K562 (cell line): ENCODE measurements around the gene EIF1B. TPM values are rescaled to one million over a fixed set of nuclear protein-coding genes. Genes with fewer than 3 reads are reported as not detected.
A peak's percentile ranks its signal among the peaks of the same experiment; 100 is the strongest.

ENCODE experiments used
- ATAC-seq: fragments of 200-7000 bp; cut with Tn5 transposase; 3 replicates; pipeline ENCODE4 v1.9.1; 2020; ENCODE audit warnings: moderate library complexity
- BruUV-seq: library from RNA; stranded (reverse); fragments of 400-500 nt; replicated peaks from 2 replicates; lab custom pipeline; 2021; lab: Mats Ljungman, UMichigan
- CTCF ChIA-PET: fragments of 300-600 bp; formaldehyde crosslinking; extraction: SDS; loops from one replicate; lab custom pipeline; 2021; ENCODE audit warnings: low intra/inter-chr PET ratio; lab: Yijun Ruan, JAX
- POLR2A ChIA-PET: fragments of 300-600, 350-650 bp; sonication (Branson Sonifier 250); formaldehyde crosslinking; extraction: SDS; loops from one replicate; lab custom pipeline; 2021; ENCODE audit warnings: antibody characterized with exemption, inconsistent platforms; lab: Yijun Ruan, JAX
- DNase-seq, 4 experiments: peaks; one replicate each; pipeline versions ENCODE4 v3.0.0 to v3.0.0-alpha.2; 2011 to 2018; ENCODE audit warnings: low spot score in 3 of 4, mixed read lengths in 3 of 4; ENCODE audit errors: extremely low read depth in 1 of 4
- FAIRE-seq: peaks from 2 replicates; lab custom pipeline; 2011; peaks lifted over from hg19 to GRCh38; lab: Jason Lieb, UNC
- H2AFZ ChIP-seq: 2 replicates; pipeline ENCODE4 v1.6.0; 2011; ENCODE audit warnings: low read depth, low read length, control low read depth, inconsistent platforms
- H3K27ac ChIP-seq: fragments of 200-600 bp; 3 replicates; pipeline ENCODE4 v1.8.0; 2011; ENCODE audit warnings: low read depth, mild to moderate bottlenecking, control low read depth, inconsistent platforms, low read length, moderate library complexity, mixed read lengths; ENCODE audit errors: extremely low read depth
- H3K27me3 ChIP-seq, 2 experiments: fragments of 300-600 bp in 1 of 2; 2 replicates in 1 of 2; 3 replicates in 1 of 2; pipeline versions ENCODE4 v1.6.0 to v1.8.0; 2011; ENCODE audit warnings: inconsistent platforms in 2 of 2, low read length in 2 of 2, mild to moderate bottlenecking in 1 of 2, mixed read lengths in 1 of 2, moderate library complexity in 1 of 2; ENCODE audit not compliant: control insufficient read depth in 2 of 2, insufficient read depth in 2 of 2
- H3K36me3 ChIP-seq: fragments of 300-600 bp; 3 replicates; pipeline ENCODE4 v1.8.0; 2011; ENCODE audit warnings: mild to moderate bottlenecking, low read length, inconsistent platforms; ENCODE audit not compliant: control insufficient read depth, insufficient read depth
- H3K4me1 ChIP-seq, 2 experiments: fragments of 200-600 bp in 1 of 2; replicated peaks in 1 of 2; 2 replicates in 1 of 2; 3 replicates in 1 of 2; pipeline versions ENCODE4 v1.5.1 to v1.8.0; 2011; ENCODE audit warnings: inconsistent platforms in 2 of 2, low read length in 2 of 2, mild to moderate bottlenecking in 1 of 2, mixed read lengths in 1 of 2, moderate library complexity in 1 of 2; ENCODE audit not compliant: control insufficient read depth in 2 of 2, insufficient read depth in 2 of 2
- H3K4me2 ChIP-seq: 2 replicates; pipeline ENCODE4 v1.6.1; 2011; ENCODE audit warnings: low read length, control low read depth, inconsistent platforms, mixed read lengths; ENCODE audit not compliant: insufficient read depth
- H3K4me3 ChIP-seq: fragments of 200-600 bp; sonication (generic), shearing (Covaris generic); 2 replicates; pipeline ENCODE4 v1.5.1; 2016; ENCODE audit warnings: control low read depth, inconsistent platforms
- H3K79me2 ChIP-seq: fragments of 200-600 bp; 3 replicates; pipeline ENCODE4 v1.8.0; 2011; ENCODE audit warnings: low read length, inconsistent platforms; ENCODE audit not compliant: control insufficient read depth, insufficient read depth
- H3K9ac ChIP-seq, 2 experiments: 2 replicates each; pipeline versions ENCODE4 v1.6.0 to v1.6.1; 2011; ENCODE audit warnings: low read depth in 2 of 2, low read length in 2 of 2, control low read depth in 1 of 2, inconsistent platforms in 1 of 2, mild to moderate bottlenecking in 1 of 2, mixed read lengths in 1 of 2; ENCODE audit not compliant: insufficient read depth in 1 of 2
- H3K9me1 ChIP-seq: one replicate; pipeline ENCODE4 v1.6.0; 2011; ENCODE audit warnings: inconsistent platforms, mild to moderate bottlenecking, low read length, moderate library complexity; ENCODE audit not compliant: control insufficient read depth, insufficient read depth
- H3K9me3 ChIP-seq: replicated peaks from 2 replicates; pipeline ENCODE4 v1.5.1; 2011; ENCODE audit warnings: low read depth, low read length, inconsistent platforms; ENCODE audit not compliant: control insufficient read depth, insufficient read depth
- H4K20me1 ChIP-seq: replicated peaks from 2 replicates; pipeline ENCODE4 v1.6.1; 2011; ENCODE audit warnings: low read length, inconsistent platforms, mixed read lengths; ENCODE audit not compliant: control insufficient read depth, insufficient read depth
- ATF1 ChIP-seq, 2 experiments: fragments of 450-650 bp in 1 of 2; IDR thresholded peaks; 2 replicates each; pipeline ENCODE4 v1.6.1; 2016; ENCODE audit warnings: missing compliant biosample characterization in 1 of 2, missing genetic modification characterization in 1 of 2
- CC2D1A ChIP-seq: fragments of 450-650 bp; IDR thresholded peaks from 2 replicates; pipeline ENCODE4 v1.6.1; 2017; ENCODE audit warnings: mild to moderate bottlenecking
- CXXC5 ChIP-seq: fragments of 250-450 bp; sonication (Bioruptor Pico); IDR thresholded peaks from 2 replicates; pipeline ENCODE4 v1.8.0; 2022; ENCODE audit warnings: inconsistent platforms, mild to moderate bottlenecking, moderate library complexity
- GABPB2 ChIP-seq: fragments of 250-450 bp; sonication (Bioruptor Pico); conservative IDR thresholded peaks from 2 replicates; pipeline ENCODE4 v1.5.1; 2021; ENCODE audit warnings: mild to moderate bottlenecking
- GTF2F1 ChIP-seq: IDR thresholded peaks from 2 replicates; pipeline ENCODE4 v1.6.1; 2011; ENCODE audit warnings: low read depth, low read length, improper control_type of control experiment
- HDGF ChIP-seq: fragments of 450-650 bp; IDR thresholded peaks from 2 replicates; pipeline ENCODE4 v1.6.1; 2016
- NFYB ChIP-seq: IDR thresholded peaks from 2 replicates; pipeline ENCODE4 v1.6.1; 2011; ENCODE audit warnings: mild to moderate bottlenecking, moderate library complexity; ENCODE audit not compliant: insufficient read length; ENCODE audit errors: extremely low read depth
- PML ChIP-seq: IDR thresholded peaks from 2 replicates; pipeline ENCODE4 v1.6.1; 2012; ENCODE audit warnings: low read length, inconsistent platforms
- SAFB ChIP-seq: fragments of 200-400 bp; formaldehyde crosslinking; IDR thresholded peaks from 2 replicates; pipeline ENCODE4 v1.6.1; 2017; ENCODE audit warnings: low read depth, low read length, borderline replicate concordance
- SMC3 ChIP-seq: conservative IDR thresholded peaks from 2 replicates; pipeline ENCODE4 v1.6.1; 2011; ENCODE audit warnings: low read depth, low read length, improper control_type of control experiment; ENCODE audit not compliant: insufficient read depth
- TARDBP ChIP-seq: fragments of 450-650 bp; IDR thresholded peaks from 2 replicates; pipeline ENCODE4 v1.6.1; 2016
- ZKSCAN8 ChIP-seq: fragments of 200-800 bp; sonication (Bioruptor generic); IDR thresholded peaks from 2 replicates; pipeline ENCODE4 v1.6.1; 2016; ENCODE audit warnings: missing genetic modification characterization, missing compliant biosample characterization
- ZNF384 ChIP-seq: IDR thresholded peaks from 2 replicates; pipeline ENCODE4 v1.6.1; 2012; ENCODE audit warnings: low read depth, low read length, improper control_type of control experiment
- WGBS: fragments of 100-300 bp; shearing (Covaris generic); methylation state at CpG from one replicate; pipeline ENCODE4 v1.1.6; 2016; ENCODE audit warnings: low coverage, mixed read lengths; ENCODE audit not compliant: insufficient coverage; ENCODE audit errors: missing lambda C conversion rate; 5-methylcytosine and 5-hydroxymethylcytosine counted together
- in situ Hi-C: fragments of 300-500 bp; cut with MboI; formaldehyde crosslinking; loops from 4 replicates; pipeline ENCODE4 v1.15.0; 2018; ENCODE audit warnings: inconsistent platforms, mixed read lengths
- intact Hi-C: fragments of 100-400 bp; cut with micrococcal nuclease; formaldehyde crosslinking; loops from 2 replicates; pipeline ENCODE4 v1.14.2; 2022
- polyA plus RNA-seq, 8 experiments: library from polyadenylated mRNA; depleted of rRNA in 4 of 8; stranded (reverse) in 5 of 8; unstranded in 3 of 8; fragments of >200 nt; fragmentation: Nextera tagmentation in 2 of 8; fragmentation: Illumina TruSeq in 1 of 8; extraction: Ambion mirVana in 2 of 8; extraction: Trizol in 1 of 8; gene quantifications; 2 replicates each; pipeline versions ENCODE4 v1.2.1 to v1.2.3, GENCODE V29; 2011 to 2014; ENCODE audit warnings: inconsistent platforms in 1 of 8, missing spikeins in 1 of 8
- total RNA-seq, 7 experiments: library from RNA; depleted of rRNA in 6 of 7; stranded (reverse); fragments of >200 nt in 6 of 7; fragmentation: Illumina TruSeq in 2 of 7; extraction: Trizol in 2 of 7; gene quantifications; 2 replicates each; pipeline versions ENCODE4 v1.2.1 to v1.2.3, GENCODE V29; 2011 to 2021; ENCODE audit warnings: low replicate concordance in 1 of 7
- TF ChIP-seq, protein P1 (sequence below): fragments of 150-350 bp; IDR thresholded peaks from 2 replicates; pipeline ENCODE4 v1.6.1; 2014; ENCODE audit warnings: low read depth, mild to moderate bottlenecking, low read length, borderline replicate concordance
- TF ChIP-seq, protein P2 (sequence below): fragments of 250-450 bp; sonication (Bioruptor Pico); IDR thresholded peaks from 2 replicates; pipeline ENCODE4 v1.8.0; 2021; ENCODE audit warnings: moderate library complexity, mild to moderate bottlenecking, inconsistent platforms
- TF ChIP-seq, protein P3 (sequence below): fragments of 250-450 bp; sonication (Bioruptor Pico); IDR thresholded peaks from 2 replicates; pipeline ENCODE4 v1.4.0; 2020; ENCODE audit warnings: mild to moderate bottlenecking, moderate library complexity, borderline replicate concordance

The EIF1B gene
- total and polyA plus RNA-seq, 9 of the 15 experiments (the other 6 are each of a cell fraction or from before 2014, with no cell fraction given), result 18.1 to 184 (median 78.9) TPM

DNA sequence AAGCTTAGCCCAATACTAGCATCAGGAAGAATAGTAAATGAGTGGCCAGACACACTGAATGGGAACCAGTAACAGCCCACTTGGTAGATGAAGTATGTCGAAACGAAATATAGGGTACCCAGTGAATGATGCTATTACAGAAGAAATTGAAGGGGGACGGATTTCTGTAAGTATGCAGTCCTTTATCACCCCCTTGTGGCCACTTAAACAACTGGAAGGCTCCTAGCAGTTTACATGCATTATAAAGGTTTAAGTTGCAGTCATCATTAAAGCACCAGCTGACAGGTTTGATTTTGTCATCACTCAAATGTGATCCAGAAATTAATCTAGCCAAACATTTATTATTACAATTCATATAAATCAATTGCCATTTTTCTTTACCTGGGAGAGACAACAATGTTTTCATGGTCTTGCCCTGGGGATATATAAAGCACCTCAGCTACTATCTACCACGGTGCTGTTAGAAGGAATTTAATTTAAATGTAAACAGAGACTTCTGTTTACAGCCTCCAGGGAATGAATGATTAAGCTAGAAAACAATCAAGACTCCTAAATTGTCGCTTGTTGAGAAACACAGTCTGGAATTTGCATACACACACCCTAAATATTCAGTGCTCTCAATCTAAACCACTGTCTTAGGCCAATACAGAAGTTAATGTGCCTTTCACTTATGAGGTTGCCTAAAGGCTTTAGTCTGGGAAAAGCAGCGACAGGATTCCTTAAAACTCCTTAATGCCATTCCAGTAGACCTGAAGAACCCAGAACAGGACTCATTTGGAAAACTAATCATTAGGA lies 7.8 kb downstream of the EIF1B start:
- intact Hi-C loops, result loop anchor here (1.0 to 10.0 kb wide), 6 partner anchors 125 to 772 kb away; no protein-coding TSS in a partner anchor
- TF ChIP-seq NFYB (no peak), ZKSCAN8 (CRISPR knock-in tag) (no peak), ATF1 (CRISPR knock-in tag; IDR thresholded peaks at IDR 0.05) (no peak), ATF1 (tag; IDR thresholded peaks at IDR 0.05) (0 out of 2 replicates have a peak, but pooled peaks have one; percentile 9), PML (no peak), GABPB2 (no peak), TARDBP (no peak), HDGF (no peak), GTF2F1 (no peak), SMC3 (peak; percentile 93), CXXC5 (CRISPR knock-in tag) (no peak), CC2D1A (peak; percentile 70; the same call in 1 of the 2 replicates), ZNF384 (0 out of 2 replicates have a peak, but pooled peaks have one; percentile 29), SAFB (no peak)
- TF ChIP-seq, protein P1, sequence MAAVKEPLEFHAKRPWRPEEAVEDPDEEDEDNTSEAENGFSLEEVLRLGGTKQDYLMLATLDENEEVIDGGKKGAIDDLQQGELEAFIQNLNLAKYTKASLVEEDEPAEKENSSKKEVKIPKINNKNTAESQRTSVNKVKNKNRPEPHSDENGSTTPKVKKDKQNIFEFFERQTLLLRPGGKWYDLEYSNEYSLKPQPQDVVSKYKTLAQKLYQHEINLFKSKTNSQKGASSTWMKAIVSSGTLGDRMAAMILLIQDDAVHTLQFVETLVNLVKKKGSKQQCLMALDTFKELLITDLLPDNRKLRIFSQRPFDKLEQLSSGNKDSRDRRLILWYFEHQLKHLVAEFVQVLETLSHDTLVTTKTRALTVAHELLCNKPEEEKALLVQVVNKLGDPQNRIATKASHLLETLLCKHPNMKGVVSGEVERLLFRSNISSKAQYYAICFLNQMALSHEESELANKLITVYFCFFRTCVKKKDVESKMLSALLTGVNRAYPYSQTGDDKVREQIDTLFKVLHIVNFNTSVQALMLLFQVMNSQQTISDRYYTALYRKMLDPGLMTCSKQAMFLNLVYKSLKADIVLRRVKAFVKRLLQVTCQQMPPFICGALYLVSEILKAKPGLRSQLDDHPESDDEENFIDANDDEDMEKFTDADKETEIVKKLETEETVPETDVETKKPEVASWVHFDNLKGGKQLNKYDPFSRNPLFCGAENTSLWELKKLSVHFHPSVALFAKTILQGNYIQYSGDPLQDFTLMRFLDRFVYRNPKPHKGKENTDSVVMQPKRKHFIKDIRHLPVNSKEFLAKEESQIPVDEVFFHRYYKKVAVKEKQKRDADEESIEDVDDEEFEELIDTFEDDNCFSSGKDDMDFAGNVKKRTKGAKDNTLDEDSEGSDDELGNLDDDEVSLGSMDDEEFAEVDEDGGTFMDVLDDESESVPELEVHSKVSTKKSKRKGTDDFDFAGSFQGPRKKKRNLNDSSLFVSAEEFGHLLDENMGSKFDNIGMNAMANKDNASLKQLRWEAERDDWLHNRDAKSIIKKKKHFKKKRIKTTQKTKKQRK, result no peak
- TF ChIP-seq, protein P2, sequence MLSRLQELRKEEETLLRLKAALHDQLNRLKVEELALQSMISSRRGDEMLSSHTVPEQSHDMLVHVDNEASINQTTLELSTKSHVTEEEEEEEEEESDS (CRISPR knock-in tag), result no peak
- TF ChIP-seq, protein P3, sequence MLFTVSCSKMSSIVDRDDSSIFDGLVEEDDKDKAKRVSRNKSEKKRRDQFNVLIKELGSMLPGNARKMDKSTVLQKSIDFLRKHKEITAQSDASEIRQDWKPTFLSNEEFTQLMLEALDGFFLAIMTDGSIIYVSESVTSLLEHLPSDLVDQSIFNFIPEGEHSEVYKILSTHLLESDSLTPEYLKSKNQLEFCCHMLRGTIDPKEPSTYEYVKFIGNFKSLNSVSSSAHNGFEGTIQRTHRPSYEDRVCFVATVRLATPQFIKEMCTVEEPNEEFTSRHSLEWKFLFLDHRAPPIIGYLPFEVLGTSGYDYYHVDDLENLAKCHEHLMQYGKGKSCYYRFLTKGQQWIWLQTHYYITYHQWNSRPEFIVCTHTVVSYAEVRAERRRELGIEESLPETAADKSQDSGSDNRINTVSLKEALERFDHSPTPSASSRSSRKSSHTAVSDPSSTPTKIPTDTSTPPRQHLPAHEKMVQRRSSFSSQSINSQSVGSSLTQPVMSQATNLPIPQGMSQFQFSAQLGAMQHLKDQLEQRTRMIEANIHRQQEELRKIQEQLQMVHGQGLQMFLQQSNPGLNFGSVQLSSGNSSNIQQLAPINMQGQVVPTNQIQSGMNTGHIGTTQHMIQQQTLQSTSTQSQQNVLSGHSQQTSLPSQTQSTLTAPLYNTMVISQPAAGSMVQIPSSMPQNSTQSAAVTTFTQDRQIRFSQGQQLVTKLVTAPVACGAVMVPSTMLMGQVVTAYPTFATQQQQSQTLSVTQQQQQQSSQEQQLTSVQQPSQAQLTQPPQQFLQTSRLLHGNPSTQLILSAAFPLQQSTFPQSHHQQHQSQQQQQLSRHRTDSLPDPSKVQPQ (CRISPR knock-in tag), result no peak

More for the DNA sequence above, 7.8 kb downstream of the EIF1B start:
- peak; percentile 89 for FAIRE-seq
- peak; percentile 68 to 81 (median 73) for DNase-seq
- Histone ChIP-seq H2AFZ (no peak overlapping the region), H3K79me2 (peaks cover 4% of the 10 kb centered on the region; the same call in 2 of the 3 replicates), H3K4me1 (peaks cover 4 to 25% of the 10 kb centered on the region in 2 experiments), H3K4me3 (no peak overlapping the region), H3K36me3 (peaks cover 25% of the 10 kb centered on the region), H3K27me3 (peaks cover 0 to 4% of the 10 kb centered on the region in 2 experiments; a peak in 1 of 5 replicates), H4K20me1 (peaks cover 3% of the 10 kb centered on the region), H3K9ac (no peak overlapping the region), H3K9me3 (no peaks in the 10 kb centered on the region), H3K27ac (no peak overlapping the region), H3K9me1 (no peaks in the 10 kb centered on the region), H3K4me2 (no peak overlapping the region)
- in situ Hi-C loops, result loop anchor here (5.0 kb wide), 1 partner anchor 125 kb away; no protein-coding TSS in a partner anchor
- no TSS peak for BruUV-seq
- 2% methylated on average over 6 of the region's 6 CpGs for WGBS
- POLR2A ChIA-PET, result interaction anchor here (1.0 to 3.9 kb wide), 6 partner anchors 9 to 136 kb away, joined by 3 to 35 read pairs (median 4); no protein-coding TSS in a partner anchor
- CTCF ChIA-PET, result interaction anchor here (0.6 to 5.3 kb wide), 8 partner anchors 10 to 649 kb away, joined by 3 to 90 read pairs (median 6); no protein-coding TSS in a partner anchor
- peak; percentile 62 for ATAC-seq
